Measurements from ENCODE around the gene TENT5D.
"Not testable (repeated sequence)": the region's sequence is repeated elsewhere in the genome, so short reads cannot be mapped to it uniquely, and the experiment has no call there.

Gene TENT5D

GRCh38 chrX:80420147-80420546, at the start of gene TENT5D:
TENT5D (plus strand) TSS chrX:80420447; CDS start chrX:80442540, 22,093 bp downstream.
- DNase-seq, result no peak

- DNase-seq, result not testable (repeated sequence)
Measured at GRCh38 chrX:80385651-80386050, 34.6 kb upstream of the TENT5D start.

GRCh38 chrX:80388206-80388605, 32.0 kb upstream of the TENT5D start:
- DNase-seq, result no peak

- no peak for DNase-seq
Measured at GRCh38 chrX:80412042-80412441, 8.2 kb upstream of the TENT5D start.

- DNase-seq, result no peak
Measured at GRCh38 chrX:80423000-80423399, 2.8 kb downstream of the TENT5D start.

- no peak for DNase-seq
Measured at GRCh38 chrX:80423744-80424143, 3.5 kb downstream of the TENT5D start.

- no peak for DNase-seq
Measured at GRCh38 chrX:80430826-80431504, 10.7 kb downstream of the TENT5D start.

GRCh38 chrX:80431505-80431832, 11.2 kb downstream of the TENT5D start:
- no peak for DNase-seq

- no peak for DNase-seq
Measured at GRCh38 chrX:80432441-80432840, 12.2 kb downstream of the TENT5D start.

GRCh38 chrX:80432863-80433262, 12.6 kb downstream of the TENT5D start:
- no peak for DNase-seq

GRCh38 chrX:80468166-80468565, 47.9 kb downstream of the TENT5D start:
- not testable (repeated sequence) for DNase-seq

GRCh38 chrX:80471582-80471981, 51.3 kb downstream of the TENT5D start:
- DNase-seq, result no peak

- DNase-seq, result no peak
Measured at GRCh38 chrX:80485543-80485942, 65.3 kb downstream of the TENT5D start.

GRCh38 chrX:80486299-80486698, 66.1 kb downstream of the TENT5D start:
- no peak for DNase-seq

GRCh38 chrX:80489166-80489565, 68.9 kb downstream of the TENT5D start:
- DNase-seq, result no peak

Measured in activated CD4-positive, CD25-positive, alpha-beta regulatory T cell treated with anti-CD3 and anti-CD28 coated beads, Interleukin-2, amount 50 U/mL, for 72 hours (primary cell).